Endothelial cell of umbilical vein (primary cell): ENCODE measurements around the gene ELL2.

Source experiments
- EZH2 ChIP-seq: IDR thresholded peaks from 2 replicates; pipeline ENCODE4 v1.6.1; 2012; ENCODE audit warnings: borderline replicate concordance, low read depth, mild to moderate bottlenecking, moderate library complexity, low read length, inconsistent platforms; ENCODE audit not compliant: severe bottlenecking
- TF ChIP-seq, protein P1 (sequence below), 2 donors: IDR thresholded peaks; 1 replicate in 1 of 2; 2 replicates in 1 of 2; pipeline ENCODE4 v1.5.1; 2011; ENCODE audit warnings: low read length in 2 of 2, mild to moderate bottlenecking in 2 of 2, moderate library complexity in 2 of 2, control low read depth in 1 of 2, inconsistent platforms in 1 of 2, low read depth in 1 of 2; ENCODE audit not compliant: insufficient read depth in 1 of 2; ENCODE audit errors: extremely low read depth in 1 of 2
- TF ChIP-seq, protein P2 (sequence below): IDR thresholded peaks from 2 replicates; pipeline ENCODE4 v1.6.1; 2011; ENCODE audit not compliant: insufficient read depth, insufficient read length

DNA sequence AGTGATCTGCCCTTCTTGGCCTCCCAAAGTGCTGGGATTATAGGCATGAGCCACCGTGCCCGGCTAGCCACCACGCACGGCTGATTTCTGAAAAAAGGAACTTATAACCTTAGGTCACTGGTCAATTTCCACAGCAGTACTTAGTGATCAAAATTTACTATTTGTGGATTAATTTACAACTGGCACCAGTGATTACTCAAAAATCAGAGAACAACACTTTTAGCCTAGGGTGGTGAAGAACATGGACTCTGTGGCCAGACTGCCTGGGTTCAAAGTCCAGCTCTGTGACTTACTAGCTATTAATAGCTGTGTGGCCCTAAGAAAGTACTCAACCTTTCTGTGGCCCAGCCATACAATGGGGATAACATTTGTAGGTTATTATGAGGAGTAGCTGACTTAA lies 88.3 kb downstream of the ELL2 start:
- TF ChIP-seq, protein P1, sequence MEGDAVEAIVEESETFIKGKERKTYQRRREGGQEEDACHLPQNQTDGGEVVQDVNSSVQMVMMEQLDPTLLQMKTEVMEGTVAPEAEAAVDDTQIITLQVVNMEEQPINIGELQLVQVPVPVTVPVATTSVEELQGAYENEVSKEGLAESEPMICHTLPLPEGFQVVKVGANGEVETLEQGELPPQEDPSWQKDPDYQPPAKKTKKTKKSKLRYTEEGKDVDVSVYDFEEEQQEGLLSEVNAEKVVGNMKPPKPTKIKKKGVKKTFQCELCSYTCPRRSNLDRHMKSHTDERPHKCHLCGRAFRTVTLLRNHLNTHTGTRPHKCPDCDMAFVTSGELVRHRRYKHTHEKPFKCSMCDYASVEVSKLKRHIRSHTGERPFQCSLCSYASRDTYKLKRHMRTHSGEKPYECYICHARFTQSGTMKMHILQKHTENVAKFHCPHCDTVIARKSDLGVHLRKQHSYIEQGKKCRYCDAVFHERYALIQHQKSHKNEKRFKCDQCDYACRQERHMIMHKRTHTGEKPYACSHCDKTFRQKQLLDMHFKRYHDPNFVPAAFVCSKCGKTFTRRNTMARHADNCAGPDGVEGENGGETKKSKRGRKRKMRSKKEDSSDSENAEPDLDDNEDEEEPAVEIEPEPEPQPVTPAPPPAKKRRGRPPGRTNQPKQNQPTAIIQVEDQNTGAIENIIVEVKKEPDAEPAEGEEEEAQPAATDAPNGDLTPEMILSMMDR (IDR thresholded peaks at IDR 0.05; ENCODE audit: extremely low read depth in 1 of 2, insufficient read depth in 1 of 2, low read depth in 1 of 2, low read length in 2 of 2): no peak
- no peak for TF ChIP-seq EZH2
- TF ChIP-seq, protein P2, sequence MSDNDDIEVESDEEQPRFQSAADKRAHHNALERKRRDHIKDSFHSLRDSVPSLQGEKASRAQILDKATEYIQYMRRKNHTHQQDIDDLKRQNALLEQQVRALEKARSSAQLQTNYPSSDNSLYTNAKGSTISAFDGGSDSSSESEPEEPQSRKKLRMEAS: no peak
